ENCODE measurements around the gene SH3BP4. TPM values are rescaled to one million over a fixed set of nuclear protein-coding genes. Genes with fewer than 3 reads are reported as not detected.

SH3BP4 gene
- total and polyA plus RNA-seq, 4 donors, result 4.1 to 18.4 (median 12.2) TPM

GRCh38 chr2:235043762-235044500 is 92.1 kb downstream of the SH3BP4 start (continued):
- no peak for TF ChIP-seq EGR1 (IDR thresholded peaks at IDR 0.05; ENCODE audit: low read depth in 2 of 2)
- no peak for TF ChIP-seq YY1 (IDR thresholded peaks at IDR 0.05)
- no peak for TF ChIP-seq RXRA (IDR thresholded peaks at IDR 0.05)
- no peak for TF ChIP-seq JUND (IDR thresholded peaks at IDR 0.05)

GRCh38 chr2:235044501-235045271 is 92.9 kb downstream of the SH3BP4 start:
- 89% methylated on average over 32 of the region's 32 CpGs for WGBS
- DNase-seq (ENCODE audit: low spot score), result no peak

GRCh38 chr2:235045336-235045972 is 93.6 kb downstream of the SH3BP4 start:
- Histone ChIP-seq H3K4me3 (ENCODE audit: low read depth in 1 of 3, low read length in 3 of 3) (no peak overlapping the region), H3K4me1 (ENCODE audit: control insufficient read depth in 4 of 4, insufficient read depth in 4 of 4, low read length in 3 of 4) (peaks cover 11 to 30% (median 17%) of the 10 kb centered on the region in 4 donors), H3K36me3 (ENCODE audit: control insufficient read depth in 4 of 4, insufficient read depth in 3 of 4, low read depth in 1 of 4, low read length in 3 of 4) (peaks cover 11 to 26% (median 23%) of the 10 kb centered on the region in 4 donors), H3K9me3 (ENCODE audit: control insufficient read depth in 4 of 4, low read length in 3 of 4) (no peaks in the 10 kb centered on the region), H3K27ac (ENCODE audit: low read depth in 1 of 2, low read length in 2 of 2) (no peak overlapping the region), H3K27me3 (ENCODE audit: control insufficient read depth in 4 of 4, insufficient read depth in 4 of 4, low read length in 3 of 4) (no peaks in the 10 kb centered on the region), H3K9ac (ENCODE audit: low read depth in 1 of 2, low read length in 2 of 2) (no peak overlapping the region)
- no peak for TF ChIP-seq JUND (IDR thresholded peaks at IDR 0.05)
- DNase-seq (ENCODE audit: low spot score), result no peak
- WGBS, result 76% methylated on average over 15 of the region's 15 CpGs

More at GRCh38 chr2:235044501-235045271, 92.9 kb downstream of the SH3BP4 start:
- Histone ChIP-seq H3K4me1 (ENCODE audit: control insufficient read depth in 4 of 4, insufficient read depth in 4 of 4, low read length in 3 of 4) (peaks cover 8 to 25% (median 14%) of the 10 kb centered on the region in 4 donors), H3K4me3 (ENCODE audit: low read depth in 1 of 3, low read length in 3 of 3) (no peak overlapping the region), H3K9ac (ENCODE audit: low read depth in 1 of 2, low read length in 2 of 2) (no peak overlapping the region), H3K27ac (ENCODE audit: low read depth in 1 of 2, low read length in 2 of 2) (no peak overlapping the region), H3K36me3 (ENCODE audit: control insufficient read depth in 4 of 4, insufficient read depth in 3 of 4, low read depth in 1 of 4, low read length in 3 of 4) (peaks cover 11 to 26% (median 24%) of the 10 kb centered on the region in 4 donors), H3K9me3 (ENCODE audit: control insufficient read depth in 4 of 4, low read length in 3 of 4) (no peaks in the 10 kb centered on the region), H3K27me3 (ENCODE audit: control insufficient read depth in 4 of 4, insufficient read depth in 4 of 4, low read length in 3 of 4) (no peaks in the 10 kb centered on the region)
- no peak for TF ChIP-seq FOXA1 (IDR thresholded peaks at IDR 0.05)
- no peak for TF ChIP-seq CTCF (IDR thresholded peaks at IDR 0.05; ENCODE audit: low read depth, low read length, missing input control)
- no peak for TF ChIP-seq RXRA (IDR thresholded peaks at IDR 0.05)
- TF ChIP-seq SP1 (IDR thresholded peaks at IDR 0.05), result no peak
- no peak for TF ChIP-seq RAD21 (IDR thresholded peaks at IDR 0.05)
- no peak for TF ChIP-seq HNF4G (IDR thresholded peaks at IDR 0.05)

- peaks cover 15 to 35% (median 21%) of the 10 kb centered on the region in 4 donors for H3K4me1 ChIP-seq (ENCODE audit: control insufficient read depth in 4 of 4, insufficient read depth in 4 of 4, low read length in 3 of 4)
- no peak overlapping the region for H3K4me3 ChIP-seq (ENCODE audit: low read depth in 1 of 3, low read length in 3 of 3)
- no peak overlapping the region for H3K9ac ChIP-seq (ENCODE audit: low read depth in 1 of 2, low read length in 2 of 2)
- 94% methylated on average over 9 of the region's 9 CpGs for WGBS
- H3K27me3 ChIP-seq (ENCODE audit: control insufficient read depth in 4 of 4, insufficient read depth in 4 of 4, low read length in 3 of 4), result no peaks in the 10 kb centered on the region
- no peaks in the 10 kb centered on the region for H3K9me3 ChIP-seq (ENCODE audit: control insufficient read depth in 4 of 4, low read length in 3 of 4)
- H3K36me3 ChIP-seq (ENCODE audit: control insufficient read depth in 4 of 4, insufficient read depth in 3 of 4, low read depth in 1 of 4, low read length in 3 of 4), result peaks cover 11 to 24% (median 18%) of the 10 kb centered on the region in 4 donors
- no peak for DNase-seq (ENCODE audit: low spot score)
- TF ChIP-seq YY1 (IDR thresholded peaks at IDR 0.05) (no peak), TAF1 (conservative IDR thresholded peaks at IDR 0.05) (no peak), CTCF (IDR thresholded peaks at IDR 0.05; ENCODE audit: low read depth, low read length, missing input control) (no peak), GABPA (IDR thresholded peaks at IDR 0.05 in 1 of 2, conservative IDR thresholded peaks at IDR 0.05 in 1 of 2) (no peak), HNF4A (conservative IDR thresholded peaks at IDR 0.05) (no peak), ATF3 (IDR thresholded peaks at IDR 0.05) (no peak), EGR1 (IDR thresholded peaks at IDR 0.05; ENCODE audit: low read depth in 2 of 2) (no peak), ZBTB33 (IDR thresholded peaks at IDR 0.05) (no peak), SP1 (IDR thresholded peaks at IDR 0.05) (no peak), MAX (IDR thresholded peaks at IDR 0.05) (no peak)
- H3K27ac ChIP-seq (ENCODE audit: low read depth in 1 of 2, low read length in 2 of 2), result no peak overlapping the region
Observed at GRCh38 chr2:235045973-235046343, 94.1 kb downstream of the SH3BP4 start.
